ENCODE data around the gene COMMD1.

DNA sequence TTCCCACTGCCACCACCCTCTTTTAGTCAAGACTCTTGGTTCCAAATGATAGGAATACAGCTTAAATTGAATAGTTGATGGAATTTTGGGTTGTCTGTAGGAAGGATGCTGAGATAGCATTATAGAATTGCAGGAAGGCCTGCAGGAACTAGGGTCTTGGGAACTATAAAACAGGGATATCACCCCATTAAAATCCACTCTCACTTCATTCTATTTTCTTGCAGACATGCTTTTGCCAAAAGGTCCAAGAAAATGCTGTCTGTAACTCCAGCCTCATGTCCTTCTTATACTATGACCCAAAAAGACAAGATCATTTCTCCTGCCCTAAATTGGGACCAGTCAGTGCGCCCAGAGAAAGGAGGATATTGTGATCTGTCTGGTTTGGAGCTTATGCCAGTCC, 89.1 kb downstream of the COMMD1 start:
- no peak for TF ChIP-seq ZNF121 (CRISPR knock-in tag; IDR thresholded peaks at IDR 0.05)
- TF ChIP-seq, protein P1, sequence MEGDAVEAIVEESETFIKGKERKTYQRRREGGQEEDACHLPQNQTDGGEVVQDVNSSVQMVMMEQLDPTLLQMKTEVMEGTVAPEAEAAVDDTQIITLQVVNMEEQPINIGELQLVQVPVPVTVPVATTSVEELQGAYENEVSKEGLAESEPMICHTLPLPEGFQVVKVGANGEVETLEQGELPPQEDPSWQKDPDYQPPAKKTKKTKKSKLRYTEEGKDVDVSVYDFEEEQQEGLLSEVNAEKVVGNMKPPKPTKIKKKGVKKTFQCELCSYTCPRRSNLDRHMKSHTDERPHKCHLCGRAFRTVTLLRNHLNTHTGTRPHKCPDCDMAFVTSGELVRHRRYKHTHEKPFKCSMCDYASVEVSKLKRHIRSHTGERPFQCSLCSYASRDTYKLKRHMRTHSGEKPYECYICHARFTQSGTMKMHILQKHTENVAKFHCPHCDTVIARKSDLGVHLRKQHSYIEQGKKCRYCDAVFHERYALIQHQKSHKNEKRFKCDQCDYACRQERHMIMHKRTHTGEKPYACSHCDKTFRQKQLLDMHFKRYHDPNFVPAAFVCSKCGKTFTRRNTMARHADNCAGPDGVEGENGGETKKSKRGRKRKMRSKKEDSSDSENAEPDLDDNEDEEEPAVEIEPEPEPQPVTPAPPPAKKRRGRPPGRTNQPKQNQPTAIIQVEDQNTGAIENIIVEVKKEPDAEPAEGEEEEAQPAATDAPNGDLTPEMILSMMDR (IDR thresholded peaks at IDR 0.05), result no peak
- no peak for TF ChIP-seq NFE2L1 (CRISPR knock-in tag; IDR thresholded peaks at IDR 0.05)
- TF ChIP-seq, protein P2, sequence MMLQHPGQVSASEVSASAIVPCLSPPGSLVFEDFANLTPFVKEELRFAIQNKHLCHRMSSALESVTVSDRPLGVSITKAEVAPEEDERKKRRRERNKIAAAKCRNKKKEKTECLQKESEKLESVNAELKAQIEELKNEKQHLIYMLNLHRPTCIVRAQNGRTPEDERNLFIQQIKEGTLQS (CRISPR knock-in tag; conservative IDR thresholded peaks at IDR 0.05), result no peak
- TF ChIP-seq, protein P3, sequence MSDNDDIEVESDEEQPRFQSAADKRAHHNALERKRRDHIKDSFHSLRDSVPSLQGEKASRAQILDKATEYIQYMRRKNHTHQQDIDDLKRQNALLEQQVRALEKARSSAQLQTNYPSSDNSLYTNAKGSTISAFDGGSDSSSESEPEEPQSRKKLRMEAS (CRISPR knock-in tag; IDR thresholded peaks at IDR 0.05), result no peak
- no peak for TF ChIP-seq CREB1 (CRISPR knock-in tag; IDR thresholded peaks at IDR 0.05)
- TF ChIP-seq, protein P4, sequence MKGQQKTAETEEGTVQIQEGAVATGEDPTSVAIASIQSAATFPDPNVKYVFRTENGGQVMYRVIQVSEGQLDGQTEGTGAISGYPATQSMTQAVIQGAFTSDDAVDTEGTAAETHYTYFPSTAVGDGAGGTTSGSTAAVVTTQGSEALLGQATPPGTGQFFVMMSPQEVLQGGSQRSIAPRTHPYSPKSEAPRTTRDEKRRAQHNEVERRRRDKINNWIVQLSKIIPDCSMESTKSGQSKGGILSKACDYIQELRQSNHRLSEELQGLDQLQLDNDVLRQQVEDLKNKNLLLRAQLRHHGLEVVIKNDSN (CRISPR knock-in tag; IDR thresholded peaks at IDR 0.05), result no peak
- TF ChIP-seq CBFB (CRISPR knock-in tag; IDR thresholded peaks at IDR 0.05; ENCODE audit: low read depth), result no peak
- no peak for TF ChIP-seq NR2C2 (CRISPR knock-in tag; IDR thresholded peaks at IDR 0.05)
- no peak for TF ChIP-seq SP1 (CRISPR knock-in tag; conservative IDR thresholded peaks at IDR 0.05)

All from WTC11 (cell line).